Measurements from ENCODE around the gene SDCCAG8. TPM values are rescaled to one million over a fixed set of nuclear protein-coding genes. Genes with fewer than 3 reads are reported as not detected.

Gene SDCCAG8
- polyA plus RNA-seq, 3 donors: 33.2 to 34.4 (median 33.4) TPM

DNA sequence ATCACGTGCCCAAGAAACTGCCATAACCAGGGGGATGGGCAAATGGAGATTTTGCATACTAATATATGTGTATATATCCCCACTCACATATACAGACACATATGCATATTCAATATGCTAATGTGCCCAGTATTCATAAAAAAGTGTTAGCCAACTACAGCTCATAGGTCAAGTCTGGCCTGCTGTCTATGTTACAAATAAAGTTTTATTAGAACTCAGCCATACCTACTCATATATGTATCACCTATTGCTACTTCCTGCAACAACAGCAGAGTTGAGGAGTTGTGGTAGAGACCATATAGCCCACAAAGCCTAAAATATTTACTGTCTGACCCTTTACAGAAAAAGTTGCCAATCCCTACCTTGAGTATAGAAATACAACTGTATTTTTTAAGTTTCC lies 93.3 kb downstream of the SDCCAG8 start:
- Mint-ChIP-seq H3K27me3 (ENCODE audit: low read depth in 3 of 3) (peaks cover 0 to 1% (median 0%) of the 10 kb centered on the region in 3 donors), H3K27ac (no peak overlapping the region), H3K9me3 (peaks cover 0 to 2% (median 0%) of the 10 kb centered on the region in 7 donors), H3K4me3 (no peak overlapping the region), H3K4me1 (peaks cover 4% of the 10 kb centered on the region), H3K36me3 (peaks cover 37 to 56% of the 10 kb centered on the region in 2 donors)
- DNase-seq: no peak
- Histone ChIP-seq H3K27ac (ENCODE audit: low read depth in 1 of 2, low read length in 2 of 2) (no peak overlapping the region), H3K9ac (ENCODE audit: insufficient read depth, low read length, poor library complexity, severe bottlenecking) (no peak overlapping the region), H2AFZ (ENCODE audit: insufficient read depth, low read depth, low read length, poor library complexity, severe bottlenecking) (no peak overlapping the region), H3K9me3 (replicated peaks in 1 of 2; ENCODE audit: control insufficient read depth in 1 of 2, insufficient read depth in 1 of 2, low read length in 2 of 2) (no peaks in the 10 kb centered on the region), H3K79me2 (ENCODE audit: insufficient read depth, low read length) (no peaks in the 10 kb centered on the region), H3K27me3 (ENCODE audit: control insufficient read depth in 2 of 2, insufficient read depth in 2 of 2, low read length in 2 of 2) (no peaks in the 10 kb centered on the region), H3K4me3 (replicated peaks in 1 of 3; ENCODE audit: low read depth in 2 of 3, low read length in 3 of 3) (no peak overlapping the region), H4K20me1 (ENCODE audit: insufficient read depth, low read length) (no peaks in the 10 kb centered on the region), H3K36me3 (replicated peaks in 1 of 2; ENCODE audit: control insufficient read depth in 1 of 2, insufficient read depth in 2 of 2, low read length in 2 of 2) (peaks cover 6 to 30% of the 10 kb centered on the region in 2 donors), H3K4me1 (ENCODE audit: control insufficient read depth in 1 of 2, insufficient read depth in 2 of 2, low read length in 2 of 2) (no peaks in the 10 kb centered on the region), H3K4me2 (replicated peaks; ENCODE audit: extremely low read depth, low read length, poor library complexity, severe bottlenecking) (no peak overlapping the region)
- intact Hi-C loops (cut with micrococcal nuclease): loop anchor here in 1 of 2 donors (5.0 kb wide), 1 partner anchor 398 kb away; no protein-coding TSS in a partner anchor
- TF ChIP-seq CTCF (IDR thresholded peaks at IDR 0.05): no peak
- WGBS (ENCODE audit: insufficient coverage): no CpG with 5 or more reads among the region's 1 CpG

DNA sequence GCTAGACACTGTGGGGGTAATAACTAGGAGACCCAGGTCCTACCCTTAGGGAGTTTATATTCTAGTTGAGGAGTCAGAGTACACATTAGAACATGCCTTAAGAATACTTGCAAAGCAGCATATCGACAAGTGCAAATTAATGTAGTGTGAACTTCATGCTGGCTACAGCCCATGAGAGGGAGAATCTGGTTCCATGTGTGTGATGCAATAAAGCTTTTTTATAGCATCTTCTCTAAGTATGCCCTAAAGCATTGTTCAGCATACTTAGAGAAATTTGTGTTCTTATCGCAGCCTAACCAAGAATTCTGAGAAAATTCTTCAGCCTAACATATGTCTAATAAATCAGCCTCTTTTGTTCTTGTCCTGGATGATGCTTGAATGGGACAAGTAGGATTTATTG lies 95.5 kb downstream of the SDCCAG8 start:
- Histone ChIP-seq H3K4me3 (replicated peaks in 1 of 3; ENCODE audit: low read depth in 2 of 3, low read length in 3 of 3) (no peak overlapping the region), H3K79me2 (ENCODE audit: insufficient read depth, low read length) (no peaks in the 10 kb centered on the region), H3K9me3 (replicated peaks in 1 of 2; ENCODE audit: control insufficient read depth in 1 of 2, insufficient read depth in 1 of 2, low read length in 2 of 2) (no peaks in the 10 kb centered on the region), H3K27ac (ENCODE audit: low read depth in 1 of 2, low read length in 2 of 2) (no peak overlapping the region), H4K20me1 (ENCODE audit: insufficient read depth, low read length) (no peaks in the 10 kb centered on the region), H3K4me1 (ENCODE audit: control insufficient read depth in 1 of 2, insufficient read depth in 2 of 2, low read length in 2 of 2) (no peaks in the 10 kb centered on the region), H3K36me3 (replicated peaks in 1 of 2; ENCODE audit: control insufficient read depth in 1 of 2, insufficient read depth in 2 of 2, low read length in 2 of 2) (peaks cover 6 to 24% of the 10 kb centered on the region in 2 donors), H3K9ac (ENCODE audit: insufficient read depth, low read length, poor library complexity, severe bottlenecking) (no peak overlapping the region), H2AFZ (ENCODE audit: insufficient read depth, low read depth, low read length, poor library complexity, severe bottlenecking) (no peak overlapping the region), H3K27me3 (ENCODE audit: control insufficient read depth in 2 of 2, insufficient read depth in 2 of 2, low read length in 2 of 2) (no peaks in the 10 kb centered on the region), H3K4me2 (replicated peaks; ENCODE audit: extremely low read depth, low read length, poor library complexity, severe bottlenecking) (no peak overlapping the region)
- peaks cover 30 to 45% of the 10 kb centered on the region in 2 donors for H3K36me3 Mint-ChIP-seq
- WGBS (ENCODE audit: insufficient coverage): 83% methylated on average over 1 of the region's 2 CpGs
- peaks cover 0 to 1% (median 0%) of the 10 kb centered on the region in 3 donors for H3K27me3 Mint-ChIP-seq (ENCODE audit: low read depth in 3 of 3)
- TF ChIP-seq CTCF (IDR thresholded peaks at IDR 0.05): no peak
- no peak overlapping the region for H3K4me3 Mint-ChIP-seq
- peaks cover 0 to 2% (median 0%) of the 10 kb centered on the region in 7 donors for H3K9me3 Mint-ChIP-seq
- no peak for DNase-seq
- peak overlapping the region in 2 of 7 donors; percentile 12 to 65 for H3K27ac Mint-ChIP-seq
- intact Hi-C loops (cut with micrococcal nuclease): loop anchor here in 1 of 2 donors (10.0 kb wide), 1 partner anchor 143 kb away; no protein-coding TSS in a partner anchor
- H3K4me1 Mint-ChIP-seq: peaks cover 11% of the 10 kb centered on the region

Data from CD14-positive monocyte (primary cell).